HG02610 (cell line): ENCODE data around the gene ZNF117.
"Not testable (repeated sequence)": the region's sequence is repeated elsewhere in the genome, so short reads cannot be mapped to it uniquely, and the experiment has no call there.

ENCODE experiments used
- ATAC-seq: cut with Tn5 transposase; IDR thresholded peaks from one replicate; pipeline ENCODE4 v1.9.1; 2021; ENCODE audit warnings: mild to moderate bottlenecking, moderate library complexity; ENCODE audit not compliant: unreplicated experiment

ZNF117 gene

DNA sequence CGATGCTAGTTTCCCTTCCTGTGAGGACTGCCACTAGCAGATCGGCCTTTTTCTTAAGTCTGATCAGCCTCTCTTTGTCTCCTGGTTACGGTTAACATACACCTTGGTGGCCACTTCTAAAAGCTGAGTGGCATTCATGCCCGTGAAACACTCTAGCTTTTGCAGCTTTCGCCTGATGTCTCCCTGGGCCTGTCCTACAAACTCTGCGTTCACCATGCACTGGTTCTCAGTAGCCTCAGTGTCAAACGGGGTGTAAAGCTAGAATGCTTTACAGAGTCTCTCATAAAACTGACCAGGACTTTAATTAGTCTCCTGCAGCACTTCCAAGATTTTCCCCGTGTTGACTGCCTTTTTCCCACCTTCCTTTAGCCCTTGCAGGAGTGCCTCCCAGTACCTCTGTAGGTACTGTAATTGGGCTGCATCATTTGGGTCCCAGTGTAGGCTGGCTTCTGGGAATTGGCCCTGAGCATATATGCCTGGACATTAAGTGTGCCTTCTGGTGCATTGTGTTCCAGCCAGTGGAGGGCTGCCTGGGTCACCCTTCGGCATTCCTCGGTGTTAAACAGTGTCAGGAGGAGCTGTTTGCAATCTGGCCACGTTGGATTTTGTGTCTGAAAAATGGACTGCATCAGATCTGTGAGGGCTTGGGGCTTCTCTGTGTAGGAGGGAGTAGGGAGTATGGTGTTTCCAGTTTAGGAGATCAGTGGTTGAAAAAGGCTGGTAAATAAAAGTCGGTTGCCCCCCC lies 6.5 kb upstream of the ZNF117 start:
- no peak for ATAC-seq

DNA sequence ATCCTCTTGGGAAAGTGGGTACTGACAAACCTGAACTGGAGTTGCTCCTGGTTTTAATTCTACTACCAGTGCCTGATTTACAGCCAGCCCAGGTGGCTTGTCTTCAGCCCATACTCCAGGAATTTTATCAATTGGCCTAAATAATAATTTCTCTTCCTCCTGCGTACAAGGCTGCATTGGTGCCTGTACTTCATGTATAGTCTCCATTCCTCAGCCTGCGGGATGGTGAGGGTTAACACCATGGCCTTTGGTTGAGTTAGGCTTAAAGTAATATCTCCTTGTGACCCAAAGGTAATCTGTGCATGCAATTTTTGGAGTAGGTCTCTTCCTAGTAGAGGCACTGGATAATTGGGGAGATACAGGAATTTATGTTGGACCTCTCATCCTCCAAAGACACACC lies 5.5 kb upstream of the ZNF117 start:
- ATAC-seq: no peak

DNA sequence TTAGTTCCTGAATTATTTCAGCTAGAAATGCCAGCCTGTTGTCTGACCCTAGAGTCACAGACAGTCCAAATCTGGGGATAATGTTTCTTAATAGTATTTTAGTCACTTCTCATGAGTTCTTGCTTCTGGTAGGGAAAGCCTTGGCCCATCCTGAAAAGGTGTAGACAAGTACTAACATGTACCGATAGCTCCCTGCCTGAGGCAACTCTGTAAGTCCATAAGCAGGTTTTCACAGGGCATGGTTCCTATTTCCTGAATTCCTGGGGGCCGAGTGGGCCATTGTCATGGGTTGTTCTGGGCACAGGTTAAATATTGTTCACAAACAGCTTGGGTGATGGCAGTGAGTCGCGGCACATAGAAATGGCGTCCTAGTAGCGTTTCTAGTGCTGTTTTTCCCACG lies 3.1 kb upstream of the ZNF117 start:
- no peak for ATAC-seq

DNA sequence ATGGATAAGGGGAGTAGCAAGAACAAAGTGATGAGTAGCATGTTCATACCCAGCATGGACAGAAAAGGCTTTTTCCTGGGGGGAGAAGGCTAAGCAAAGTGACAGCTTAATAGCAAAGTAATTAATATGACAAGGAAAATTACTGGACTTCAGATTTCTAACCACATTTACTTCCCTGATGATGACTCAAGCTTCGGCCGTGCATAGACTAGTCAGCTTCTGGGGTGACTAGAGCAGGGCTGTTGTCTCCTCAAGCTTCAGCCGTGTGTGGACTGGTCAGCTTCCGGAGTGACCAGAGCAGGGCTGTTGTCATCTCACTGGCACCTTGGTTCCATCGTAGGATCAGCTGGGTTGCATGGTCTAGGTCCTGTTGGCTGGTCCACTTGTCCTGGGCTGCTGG lies 2.1 kb upstream of the ZNF117 start:
- ATAC-seq: no peak

DNA sequence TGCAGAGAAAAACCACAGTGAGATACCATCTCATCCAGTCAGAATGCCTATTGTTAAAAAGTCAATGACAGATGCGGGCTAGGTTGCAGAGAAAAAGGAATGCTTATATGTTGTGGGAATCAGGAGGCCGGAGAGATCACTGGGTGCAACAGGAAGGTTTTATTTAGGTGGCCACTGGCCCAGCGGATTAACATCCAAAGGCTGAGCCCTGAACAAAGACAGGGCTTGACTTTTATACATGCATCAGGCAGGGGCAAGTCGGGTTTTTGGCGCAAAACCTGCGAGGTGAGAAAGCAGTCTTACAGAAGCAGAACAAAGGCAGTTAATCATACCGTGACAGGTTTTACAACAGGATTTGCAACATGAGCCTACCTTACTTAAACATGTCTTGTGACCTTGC lies 620 bp downstream of the ZNF117 start:
- ATAC-seq: no peak

DNA sequence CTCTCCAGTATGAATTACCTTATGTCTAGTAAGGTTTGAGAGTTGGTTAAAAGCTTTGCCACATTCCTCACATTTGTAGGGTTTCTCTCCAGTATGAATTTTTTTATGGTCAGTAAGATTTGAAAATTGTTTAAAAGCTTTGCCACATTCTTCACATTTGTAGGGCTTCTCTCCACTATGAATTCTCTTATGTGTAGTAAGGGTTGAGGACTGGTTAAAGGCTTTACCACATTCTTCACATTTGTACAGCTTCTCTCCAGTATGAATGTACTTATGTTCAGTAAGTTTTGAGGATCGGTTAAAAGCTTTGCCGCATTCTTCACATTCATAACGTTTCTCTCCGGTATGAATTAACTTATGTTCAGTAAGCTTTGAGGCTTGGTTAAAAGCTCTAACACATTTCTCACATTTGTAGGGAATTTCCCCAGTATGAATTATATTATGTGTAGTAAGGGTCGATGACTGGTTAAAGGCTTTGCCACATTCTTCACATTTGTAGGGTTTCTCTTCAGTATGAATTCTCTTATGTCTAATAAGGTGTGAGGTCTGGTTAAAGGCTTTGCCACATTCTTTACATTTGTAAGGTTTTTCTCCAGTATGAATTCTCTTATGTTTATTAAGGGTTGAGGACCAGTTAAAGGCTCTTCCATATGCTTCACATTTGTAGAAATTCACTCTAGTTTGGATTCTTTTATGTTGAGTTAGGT lies 12.2 kb downstream of the ZNF117 start:
- no peak for ATAC-seq

DNA sequence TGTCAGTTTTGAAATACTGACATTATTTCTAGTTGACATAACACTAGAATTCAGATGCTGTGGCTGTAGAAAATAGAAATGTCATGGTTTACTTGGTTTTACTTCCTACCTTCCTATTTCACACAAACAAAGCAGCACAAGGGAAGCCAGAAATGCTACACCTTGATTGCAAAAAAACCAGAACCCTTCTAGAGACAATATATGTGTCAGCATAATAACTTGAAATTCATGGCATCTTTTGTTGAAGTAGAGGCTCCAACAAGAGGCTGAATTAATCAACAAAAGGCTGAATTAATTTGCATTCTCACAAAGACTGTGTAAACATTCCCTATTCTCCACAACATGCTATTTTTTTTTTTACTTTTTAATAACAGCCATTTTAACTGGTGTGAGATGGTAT lies 25.2 kb downstream of the ZNF117 start:
- no peak for ATAC-seq

DNA sequence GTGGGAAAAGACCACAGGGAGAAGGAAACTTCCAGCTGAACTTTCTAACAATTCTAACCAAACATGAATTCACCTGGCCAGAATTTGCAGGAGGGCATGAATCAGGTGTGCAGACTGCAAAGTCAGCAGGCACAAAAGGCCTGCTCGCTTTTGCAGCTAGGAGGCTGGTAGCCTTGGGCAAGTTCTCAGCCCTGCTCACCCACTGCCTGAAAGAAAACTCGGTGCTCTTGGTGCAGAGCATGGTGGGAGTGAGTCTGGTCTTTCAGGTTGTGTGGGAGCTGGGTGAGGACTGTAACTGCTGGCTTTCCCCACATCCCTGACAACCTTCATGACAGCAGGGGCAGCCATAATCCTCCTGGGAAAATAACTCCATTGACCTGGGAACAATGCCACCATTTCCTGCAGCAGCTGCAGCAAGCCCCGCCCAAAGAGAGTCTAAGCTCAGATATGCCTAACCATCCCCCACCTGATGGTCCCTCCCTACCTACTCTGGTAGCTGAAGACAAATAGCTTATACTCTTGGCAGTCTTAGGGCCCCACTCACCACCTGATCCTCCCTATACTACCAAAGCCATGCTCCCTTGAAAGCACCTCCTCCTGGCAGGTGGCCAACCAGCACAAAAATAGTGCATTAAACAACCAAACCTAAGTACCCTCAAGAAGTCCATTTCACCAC lies 31.6 kb downstream of the ZNF117 start:
- no peak for ATAC-seq

DNA sequence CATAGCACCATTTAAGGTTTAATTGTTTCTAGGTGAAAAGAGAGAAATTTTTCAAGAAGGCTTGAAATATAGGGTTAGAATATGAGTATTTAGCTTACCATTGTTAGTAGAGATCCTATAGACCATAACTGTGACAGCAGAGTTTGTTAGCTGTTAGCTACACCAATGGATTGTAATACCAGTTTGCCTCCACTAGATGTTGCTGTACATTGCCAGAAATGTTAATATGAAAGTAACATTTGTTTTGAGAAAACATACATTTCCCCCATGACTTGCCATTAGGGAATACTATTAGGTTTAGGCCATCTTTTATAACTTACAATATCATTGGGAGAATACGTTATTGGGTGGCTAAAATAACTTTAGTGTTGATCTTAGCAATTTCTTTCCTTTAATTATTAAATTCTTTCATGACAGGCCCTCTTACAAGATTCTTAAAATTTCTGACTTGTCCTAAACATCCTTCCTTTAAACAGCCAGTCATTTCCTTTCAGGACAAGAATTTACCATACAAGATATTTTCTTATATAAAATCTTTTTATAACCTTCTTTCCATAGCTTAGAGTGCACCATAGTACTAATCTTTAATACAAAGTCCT lies 39.5 kb downstream of the ZNF117 start:
- peak; percentile 66 for ATAC-seq

DNA sequence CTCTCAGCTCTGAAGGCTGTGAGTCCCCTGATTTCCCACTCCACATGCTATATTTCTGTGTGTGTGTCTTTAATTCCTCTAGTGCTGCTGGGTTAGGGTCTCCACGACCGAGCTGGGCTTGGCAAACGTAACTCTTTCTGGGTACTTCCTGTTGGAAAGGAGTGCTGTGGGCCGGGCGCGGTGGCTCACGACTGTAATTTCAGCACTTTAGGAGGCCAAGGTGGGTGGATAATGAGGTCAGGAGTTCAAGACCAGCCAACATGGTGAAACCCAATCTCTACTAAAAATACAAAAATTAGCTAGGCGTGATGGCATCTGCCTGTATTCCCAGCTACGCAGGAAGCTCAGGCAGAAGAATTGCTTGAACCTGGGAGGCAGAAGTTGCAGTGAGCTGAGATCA lies 40.2 kb downstream of the ZNF117 start:
- not testable (repeated sequence) for ATAC-seq

DNA sequence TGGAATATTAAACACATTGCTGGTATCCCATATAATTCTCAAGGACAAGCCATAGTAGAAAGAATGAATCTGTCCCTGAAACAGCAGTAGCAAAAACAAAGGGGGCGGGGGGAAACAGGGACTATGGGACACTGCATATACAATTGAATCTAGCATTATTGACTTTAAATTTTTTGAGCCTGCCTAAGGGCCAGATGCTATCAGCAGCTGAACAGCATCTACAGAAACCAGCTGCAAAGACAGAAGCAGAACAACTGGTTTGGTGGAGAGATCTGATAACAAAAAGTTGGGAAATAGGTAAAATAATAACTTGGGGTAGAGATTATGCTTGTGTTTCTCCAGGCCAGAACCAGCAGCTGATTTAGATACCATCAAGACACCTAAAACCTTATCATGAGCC lies 42.1 kb downstream of the ZNF117 start:
- ATAC-seq: not testable (repeated sequence)

DNA sequence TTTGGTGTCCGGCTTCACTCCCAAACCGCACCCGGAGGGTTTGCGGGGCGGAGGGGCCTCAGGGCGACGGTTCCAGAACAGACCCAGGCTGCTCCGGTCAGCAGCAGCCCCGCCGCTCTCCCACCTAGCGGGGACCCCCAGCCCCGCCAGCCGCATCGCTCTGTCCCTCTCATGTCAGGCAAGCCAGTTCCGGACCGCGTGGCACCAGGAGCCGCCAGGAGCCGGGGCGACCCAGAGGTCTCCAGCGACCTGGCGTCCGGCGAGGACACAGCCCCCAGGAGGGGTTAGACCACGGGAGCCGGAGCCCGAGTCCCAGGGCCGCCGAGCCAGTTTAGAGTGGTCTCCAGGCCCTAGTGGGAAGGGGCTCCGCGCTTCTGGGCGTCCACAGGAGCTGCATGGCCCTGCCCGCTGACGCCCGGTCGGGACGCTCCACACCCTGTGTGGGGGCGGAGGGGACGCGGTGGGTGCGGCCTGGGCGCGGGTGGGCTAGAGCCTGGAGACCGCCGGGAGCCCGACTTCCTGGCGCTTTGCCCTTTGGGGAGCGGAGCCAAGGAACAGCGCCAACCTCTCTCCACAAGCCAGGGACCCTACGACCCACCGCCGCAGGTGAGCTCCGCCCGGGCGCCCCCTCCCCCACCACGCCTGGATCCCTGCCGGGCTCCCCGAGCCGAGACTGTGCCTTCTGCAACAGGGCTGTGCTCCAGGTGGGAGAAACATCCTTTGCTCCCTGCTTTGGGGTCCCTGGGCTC lies 43.4 kb downstream of the ZNF117 start:
- no peak for ATAC-seq

DNA sequence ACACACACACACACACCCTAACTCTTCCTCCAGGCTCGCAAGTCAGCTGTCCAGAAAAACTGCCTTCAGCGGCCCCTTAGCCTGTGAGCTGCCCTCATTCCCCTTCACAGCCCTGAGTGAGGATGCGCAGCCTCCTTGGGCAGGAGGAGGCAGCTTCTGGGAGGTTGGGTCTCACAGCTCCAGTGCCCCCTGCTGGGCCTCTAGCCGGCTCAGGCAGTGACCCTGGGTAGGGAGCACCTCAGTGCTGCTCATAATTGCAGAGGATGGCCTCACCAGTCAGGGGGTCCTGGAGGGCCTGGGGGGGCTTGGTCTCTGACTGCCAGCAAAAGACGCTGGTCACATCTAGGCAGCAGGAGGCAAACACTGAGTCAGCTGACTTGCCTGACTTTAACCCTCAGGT lies 44.1 kb downstream of the ZNF117 start:
- ATAC-seq: no peak

DNA sequence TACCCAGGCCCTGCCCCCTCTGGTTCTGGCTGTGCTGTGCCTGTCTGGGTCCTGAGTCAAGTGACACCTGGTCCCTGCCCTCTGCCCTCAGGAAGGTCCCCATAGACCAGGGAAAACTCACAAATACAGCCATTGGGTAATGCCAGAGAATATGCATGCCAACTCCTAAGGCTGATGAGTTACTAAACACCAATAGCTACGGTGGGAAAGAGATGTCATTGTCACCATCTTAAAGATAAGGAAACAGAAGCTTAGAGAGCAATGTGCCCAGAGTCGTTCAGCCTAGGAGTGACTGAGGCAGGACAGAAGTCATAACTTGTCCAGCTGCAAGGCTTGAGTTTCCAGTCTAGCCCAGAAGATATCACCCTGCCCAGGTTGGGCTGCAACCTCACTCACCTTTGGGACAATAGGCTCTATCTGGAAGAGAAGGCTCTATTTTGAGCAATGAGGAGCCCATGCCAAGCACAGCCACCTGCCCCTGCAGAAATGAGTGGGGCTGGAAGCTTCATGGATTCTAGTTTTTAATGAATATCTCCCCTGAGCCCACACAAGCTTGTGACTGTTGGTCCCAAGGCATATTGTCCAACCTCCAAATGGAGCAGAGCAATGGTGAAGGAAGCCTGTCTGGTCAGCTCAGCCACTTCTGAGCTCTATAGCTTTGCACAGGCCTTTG lies 45.2 kb downstream of the ZNF117 start:
- ATAC-seq: no peak

DNA sequence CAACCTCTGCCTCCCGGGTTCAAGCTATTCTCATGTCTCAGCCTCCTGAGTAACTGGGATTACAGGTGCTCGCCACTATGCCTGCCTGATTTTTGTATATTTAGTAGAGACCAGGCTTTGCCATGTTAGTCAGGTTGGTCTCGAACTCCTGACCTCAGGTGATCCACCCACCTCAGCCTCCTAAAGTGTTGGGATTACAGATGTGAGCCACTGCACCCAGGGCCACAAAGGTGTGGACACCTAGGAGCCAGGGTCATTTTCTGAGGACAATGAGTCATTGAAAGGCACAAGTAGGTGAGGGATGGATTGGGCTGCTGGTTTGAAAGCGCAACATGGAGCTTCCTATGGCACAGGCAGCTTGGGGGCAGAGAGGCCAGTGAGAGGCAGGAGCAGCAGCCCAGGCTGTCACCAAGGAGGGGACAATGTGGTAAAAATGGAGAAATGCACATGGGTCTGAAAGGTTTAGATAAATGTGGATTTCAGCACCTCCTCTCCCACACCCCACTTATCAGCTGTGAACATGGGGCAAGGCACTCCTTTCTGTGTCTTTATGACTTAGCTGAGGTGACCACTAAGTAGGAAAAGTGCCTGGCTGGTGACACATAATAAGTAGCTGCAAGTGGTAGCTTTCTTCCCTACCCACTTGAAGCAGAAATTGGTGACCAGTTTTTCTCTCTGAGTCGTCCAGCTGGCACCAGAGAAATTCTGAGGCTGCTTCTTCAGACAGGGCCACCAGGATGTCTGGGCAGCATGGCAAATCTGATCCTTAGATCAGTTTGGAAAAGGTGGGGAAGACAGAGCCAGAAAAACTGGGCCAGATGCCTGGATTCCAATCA lies 46.0 kb downstream of the ZNF117 start:
- ATAC-seq: not testable (repeated sequence)

DNA sequence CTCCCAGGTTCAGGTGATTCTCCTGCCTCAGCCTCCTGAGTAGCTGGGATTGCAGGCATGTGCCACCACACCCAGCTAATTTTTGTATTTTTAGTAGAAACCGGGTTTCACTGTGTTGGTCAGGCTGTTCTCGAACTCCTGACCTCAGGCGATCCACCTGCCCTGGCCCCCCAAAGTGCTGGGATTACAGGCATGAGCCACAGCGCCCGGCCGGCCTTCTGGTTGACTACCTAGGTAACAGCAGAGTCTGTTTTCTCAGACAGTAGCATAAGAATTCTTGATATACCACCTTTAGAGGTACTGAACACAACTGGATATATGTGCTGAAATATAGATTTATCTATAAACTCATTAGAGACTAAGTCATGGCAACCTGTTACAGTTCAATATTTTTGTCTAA lies 50.8 kb downstream of the ZNF117 start:
- ATAC-seq: not testable (repeated sequence)

DNA sequence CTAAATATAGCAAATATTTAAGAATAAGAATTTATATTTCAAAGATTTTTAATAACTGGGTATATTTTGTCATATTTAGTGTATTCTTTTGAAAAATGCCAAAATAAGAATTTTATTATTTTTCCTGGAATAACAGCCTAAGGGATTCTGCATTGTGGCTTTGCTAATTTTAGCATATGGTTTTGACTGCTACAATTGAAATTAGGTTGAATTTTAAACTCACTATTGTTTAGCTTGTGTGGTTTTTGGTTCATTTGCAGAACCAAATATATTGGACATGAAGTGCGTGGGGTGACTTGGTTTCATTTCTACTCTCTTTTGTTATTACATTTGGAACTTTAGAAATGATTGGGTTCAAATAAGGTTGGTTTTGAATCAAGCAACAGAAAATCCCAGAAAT lies 52.3 kb downstream of the ZNF117 start:
- no peak for ATAC-seq

DNA sequence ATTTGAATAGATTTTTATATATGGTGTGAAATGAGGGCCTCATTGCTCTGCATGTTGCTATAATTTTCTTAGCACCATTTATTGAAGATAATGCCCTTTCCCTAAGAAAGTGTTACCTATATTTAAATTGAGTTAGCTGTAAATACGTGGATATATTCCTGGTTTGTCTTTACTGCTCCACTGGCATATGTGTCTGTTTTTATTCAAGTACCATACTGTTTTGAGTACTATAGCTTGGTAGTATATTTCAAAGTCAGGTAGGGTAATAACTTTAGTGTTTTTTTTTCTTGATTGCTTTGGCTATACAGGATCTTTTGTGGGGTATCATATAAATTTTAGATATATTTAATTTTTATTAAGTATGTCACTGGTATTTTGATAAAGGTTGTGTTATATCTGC lies 56.4 kb downstream of the ZNF117 start:
- no peak for ATAC-seq
